SK-MEL-5 (cell line): ENCODE results near the gene NRG3. TPM values are rescaled to one million over a fixed set of nuclear protein-coding genes. Genes with fewer than 3 reads are reported as not detected.
"Not testable (repeated sequence)": the region's sequence is repeated elsewhere in the genome, so short reads cannot be mapped to it uniquely, and the experiment has no call there.

Experiments
- DNase-seq: peaks from one replicate; pipeline ENCODE4 v3.0.0-alpha.2; 2016; ENCODE audit warnings: low read depth, low spot score
- in situ Hi-C: cut with HindIII; loops from 2 replicates; pipeline ENCODE4 v1.10.0; 2016; ENCODE audit warnings: low sequenced_read_pairs, high pct_unique_total_duplicates, low pct_unique_long_range_greater_than_20kb
- total RNA-seq: library from RNA; depleted of rRNA; stranded (reverse); fragments of >200 nt; shearing (Covaris generic); gene quantifications from 2 replicates; pipeline ENCODE4 v1.2.3, GENCODE V29; 2014

Gene NRG3
- total RNA-seq, 1 experiment from 2014 or later: 4.6 TPM

DNA sequence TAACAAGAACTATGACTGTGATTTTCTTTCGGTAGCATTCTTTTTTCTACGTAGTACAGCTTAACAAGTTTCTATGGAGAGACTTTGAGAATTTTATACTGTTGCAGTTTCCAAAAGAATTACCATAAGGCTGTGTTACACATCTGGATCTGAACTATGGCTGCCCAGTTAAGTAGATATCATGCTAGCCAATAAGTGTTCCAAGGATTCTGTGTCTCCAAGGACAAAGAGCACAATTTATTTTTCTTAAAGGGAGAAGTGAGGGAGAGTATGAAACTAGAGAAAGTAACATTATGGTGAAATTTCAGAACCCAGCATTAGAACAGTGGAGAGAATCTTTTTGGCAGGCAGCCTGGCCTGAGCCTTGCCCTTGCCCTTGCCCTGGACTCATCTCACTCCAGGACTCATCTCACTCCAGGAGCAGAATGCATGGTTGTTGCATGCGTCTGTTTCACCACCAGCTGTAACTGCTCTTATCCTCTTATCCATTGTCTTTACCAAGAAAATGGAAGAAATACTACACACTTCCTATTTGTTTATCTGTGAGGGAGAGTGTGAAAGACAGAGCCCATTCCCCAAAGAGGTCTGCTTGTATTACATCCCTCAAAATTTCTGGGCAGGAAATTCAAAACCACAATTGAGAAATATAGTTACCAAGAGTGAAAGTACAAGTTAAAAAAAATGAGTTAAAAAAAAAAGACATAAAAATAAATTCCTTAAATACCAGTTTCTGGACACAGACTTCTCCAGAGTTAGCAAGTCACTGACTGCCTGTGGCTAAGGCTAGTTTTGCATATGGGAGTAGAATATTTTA, 1067.5 kb downstream of the NRG3 start:
- no peak for DNase-seq
- in situ Hi-C loops: no loop called here

DNA sequence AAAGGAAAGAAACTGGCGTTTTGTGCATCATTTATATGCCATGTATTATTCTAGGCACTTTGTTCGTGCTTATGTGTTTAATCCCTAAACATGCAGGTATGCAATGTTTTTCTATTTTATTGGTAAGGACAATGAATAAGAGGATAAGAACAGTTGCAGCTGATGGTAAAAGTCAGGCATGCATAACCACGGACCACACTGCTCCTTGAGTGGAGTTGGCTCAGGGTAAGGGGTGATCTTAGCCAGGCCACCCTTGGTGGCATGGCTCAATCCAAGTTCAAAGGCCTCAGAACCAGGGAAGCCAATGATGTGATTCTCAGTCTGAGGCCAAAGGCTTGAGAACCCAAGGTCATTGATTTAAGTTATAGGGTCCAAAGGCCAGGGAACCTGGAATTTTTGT, 1068.1 kb downstream of the NRG3 start:
- in situ Hi-C loops: no loop called here

DNA sequence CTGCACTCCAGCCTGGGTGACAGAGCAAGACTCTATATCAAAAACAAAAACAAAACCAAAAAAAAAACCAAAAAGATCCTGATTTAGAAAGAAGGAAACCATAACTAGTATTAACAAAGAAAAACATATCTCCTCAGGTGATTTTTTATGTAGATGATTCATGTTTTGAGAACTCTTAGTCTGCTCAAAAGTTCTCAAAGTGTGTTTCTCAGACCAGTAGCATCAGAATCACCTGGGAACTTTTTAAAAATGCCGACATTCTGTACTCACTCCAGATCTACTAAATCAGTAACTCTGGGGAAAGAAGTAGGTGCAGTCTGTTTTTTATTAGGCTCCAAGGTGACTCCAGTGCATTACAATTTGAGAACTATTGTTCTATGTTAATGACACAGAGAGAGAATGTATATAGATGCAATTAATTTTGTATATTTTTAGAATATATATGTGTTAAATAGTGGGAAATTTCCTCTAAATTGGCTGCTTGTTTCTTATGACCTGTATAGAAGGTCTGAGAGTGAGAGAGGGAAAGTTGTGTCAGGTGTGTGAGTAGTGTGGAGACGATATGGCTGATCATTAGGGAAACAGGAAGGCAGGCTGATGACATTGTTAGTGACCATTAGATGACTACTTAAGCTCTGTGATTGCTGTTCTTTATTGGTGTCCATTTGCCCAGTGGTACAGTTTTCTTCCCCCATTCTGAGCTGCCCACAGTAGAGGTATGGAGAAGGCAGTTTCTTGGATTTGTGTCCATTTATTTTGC, 1075.0 kb downstream of the NRG3 start:
- no peak for DNase-seq
- in situ Hi-C loops: no loop called here

More for the DNA sequence above, 1068.1 kb downstream of the NRG3 start:
- DNase-seq: no peak

DNA sequence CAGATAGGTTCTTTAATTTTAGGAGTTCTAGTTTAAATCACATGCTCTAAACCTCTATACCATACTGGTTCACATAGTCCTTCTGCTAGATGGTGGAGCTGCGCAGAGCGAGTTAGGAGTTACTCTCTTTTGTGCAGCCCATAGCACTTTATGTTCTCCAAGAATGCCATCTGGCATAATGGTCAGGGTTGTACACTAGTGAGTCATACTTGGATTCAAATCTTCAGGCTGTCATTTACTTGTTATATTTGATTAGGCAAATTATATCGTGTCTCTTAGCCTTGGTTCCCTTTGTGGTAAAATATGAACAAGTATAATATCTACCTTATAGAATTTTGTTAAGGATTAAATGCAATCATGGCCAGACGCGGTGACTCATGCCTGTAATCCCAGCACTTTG, 1078.3 kb downstream of the NRG3 start:
- in situ Hi-C loops: no loop called here
- DNase-seq: no peak

DNA sequence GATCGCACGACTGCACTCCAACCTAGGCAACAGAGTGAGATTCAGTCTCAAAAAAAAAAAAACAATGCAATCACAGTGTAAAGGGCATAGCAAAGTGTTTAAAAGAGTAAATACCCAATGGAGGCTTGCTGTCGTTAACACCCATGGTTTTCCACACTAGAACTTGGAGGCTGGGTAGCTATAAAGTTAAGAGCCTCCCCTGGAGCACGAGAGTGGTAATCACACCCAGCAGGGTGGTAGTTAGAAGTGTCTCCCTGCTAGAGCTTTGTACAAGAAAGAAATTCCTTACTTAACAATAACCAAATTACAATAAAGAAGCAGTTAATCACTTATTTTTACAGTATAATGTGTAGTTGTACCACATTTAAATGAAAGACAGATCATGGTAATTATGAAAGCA, 1078.9 kb downstream of the NRG3 start:
- in situ Hi-C loops: no loop called here
- DNase-seq: peak; percentile 4

DNA sequence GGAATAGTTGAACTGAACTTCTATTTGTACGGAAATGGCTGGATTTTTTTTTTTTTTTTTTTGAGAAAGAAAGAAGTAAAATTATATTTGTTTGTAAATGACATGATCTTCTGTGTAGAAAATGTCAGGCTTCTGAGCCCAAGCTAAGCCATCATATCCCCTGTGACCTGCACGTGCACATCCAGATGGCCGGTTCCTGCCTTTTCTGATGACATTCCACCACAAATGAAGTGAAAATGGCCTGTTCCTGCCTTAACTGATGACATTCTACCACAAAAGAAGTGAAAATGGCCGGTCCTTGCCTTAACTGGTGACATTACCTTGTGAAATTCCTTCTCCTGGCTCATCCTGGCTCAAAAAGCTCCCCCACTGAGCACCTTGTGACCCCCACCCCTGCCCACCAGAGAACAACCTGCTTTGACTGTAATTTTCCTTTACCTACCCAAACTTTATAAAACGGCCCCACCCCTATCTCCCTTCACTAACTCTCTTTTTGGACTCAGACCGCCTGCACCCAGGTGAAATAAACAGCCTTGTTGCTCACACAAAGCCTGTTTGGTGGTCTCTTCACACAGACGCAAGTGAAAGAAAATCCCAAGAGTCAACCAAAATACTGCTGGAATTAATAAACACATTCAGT, 1085.5 kb downstream of the NRG3 start:
- in situ Hi-C loops, DNase-seq: not testable (repeated sequence)

DNA sequence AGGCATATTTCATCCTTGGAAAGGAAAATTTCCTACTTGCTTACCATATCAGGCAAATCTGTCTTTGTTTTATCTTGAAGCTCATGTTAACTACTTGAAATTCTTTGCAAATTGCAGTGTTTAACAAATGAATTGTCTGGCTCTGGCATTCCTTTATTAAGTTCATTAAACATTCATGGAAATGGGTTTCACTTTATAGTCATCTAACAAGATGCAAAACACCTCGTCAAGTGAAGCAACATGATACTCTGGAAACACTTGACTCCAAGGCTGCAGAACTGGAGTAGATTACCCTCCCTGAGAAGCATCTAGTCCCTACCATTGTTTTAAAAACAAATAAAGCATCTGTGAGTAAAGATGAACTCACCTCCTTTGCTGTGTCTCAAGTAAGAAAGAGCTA, 1086.9 kb downstream of the NRG3 start:
- in situ Hi-C loops: no loop called here
- DNase-seq: no peak

DNA sequence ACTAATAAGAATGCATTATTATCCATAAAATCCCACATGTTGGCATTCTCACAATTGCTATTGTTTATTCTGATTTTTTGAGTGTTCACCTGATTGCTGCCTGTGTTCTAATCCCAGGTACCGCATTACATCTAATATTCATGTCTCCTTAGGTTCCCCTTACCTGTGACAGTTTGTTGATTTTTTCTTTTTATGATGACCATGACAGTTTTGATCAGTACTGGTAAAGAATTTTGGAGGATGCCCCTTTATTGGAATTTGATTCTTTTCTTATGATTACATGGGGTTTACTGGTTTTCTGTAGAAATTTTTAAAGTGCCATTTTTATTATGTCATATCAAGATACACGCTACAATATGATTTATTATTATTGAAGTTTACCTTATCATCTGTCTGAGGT, 1091.1 kb downstream of the NRG3 start:
- in situ Hi-C loops: no loop called here
- no peak for DNase-seq

DNA sequence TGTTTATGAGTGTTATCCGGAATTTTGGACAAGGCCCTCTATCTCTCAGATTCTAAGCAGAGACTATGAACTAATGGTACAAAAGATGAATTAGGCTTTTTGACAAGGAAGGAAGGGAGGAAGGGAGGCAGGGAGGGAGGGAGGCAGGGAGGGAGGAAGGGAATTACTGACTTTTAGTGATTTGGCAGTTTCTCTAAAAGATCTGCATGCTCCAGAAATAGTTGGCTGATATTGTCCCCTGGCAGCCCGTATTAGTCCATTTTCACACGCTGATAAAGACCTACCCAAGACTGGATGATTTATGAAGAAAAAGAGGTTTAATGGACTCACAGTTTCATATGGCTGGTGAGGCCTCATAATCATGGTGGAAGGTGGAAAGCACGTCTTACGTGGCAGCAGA, 1093.5 kb downstream of the NRG3 start:
- DNase-seq: no peak
- in situ Hi-C loops: no loop called here

DNA sequence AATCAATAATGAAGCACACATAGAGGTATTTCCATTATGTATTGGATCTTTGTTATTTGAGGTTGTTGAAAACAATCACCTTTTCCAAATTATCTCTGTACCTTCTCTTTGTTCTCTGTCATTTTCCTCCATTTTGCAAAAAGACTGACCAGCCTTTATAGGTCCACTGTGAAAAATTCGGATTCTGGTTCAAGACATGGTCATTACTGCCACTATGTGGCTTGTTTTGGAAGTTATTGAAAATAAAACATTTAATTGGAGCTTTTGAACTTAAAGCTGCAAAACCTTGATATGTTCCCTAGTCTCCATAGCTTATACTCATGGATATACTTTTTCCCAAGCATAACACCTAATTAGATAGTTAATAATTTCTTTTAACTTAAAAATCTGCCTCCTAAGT, 1094.4 kb downstream of the NRG3 start:
- DNase-seq: peak; percentile 50
- in situ Hi-C loops: no loop called here

DNA sequence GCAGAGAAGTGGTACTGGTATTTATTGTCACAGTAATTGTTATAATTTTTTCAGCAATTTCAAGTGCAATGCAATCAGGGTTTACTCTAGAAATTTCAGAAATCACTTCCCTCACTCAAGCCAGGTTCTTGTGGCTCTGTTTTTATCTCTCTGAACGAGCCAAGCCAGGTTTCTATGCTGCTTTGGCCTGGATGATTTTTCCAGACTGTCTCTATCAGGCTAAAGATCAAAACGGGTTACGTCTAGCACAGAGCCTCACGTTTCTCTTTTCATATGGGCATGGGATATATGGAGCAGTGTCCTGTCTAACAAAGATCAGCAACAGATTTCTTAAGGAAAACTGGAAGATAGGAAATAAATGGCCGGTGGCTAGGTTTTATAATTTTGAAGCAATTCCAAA, 1105.3 kb downstream of the NRG3 start:
- in situ Hi-C loops: no loop called here
- no peak for DNase-seq

DNA sequence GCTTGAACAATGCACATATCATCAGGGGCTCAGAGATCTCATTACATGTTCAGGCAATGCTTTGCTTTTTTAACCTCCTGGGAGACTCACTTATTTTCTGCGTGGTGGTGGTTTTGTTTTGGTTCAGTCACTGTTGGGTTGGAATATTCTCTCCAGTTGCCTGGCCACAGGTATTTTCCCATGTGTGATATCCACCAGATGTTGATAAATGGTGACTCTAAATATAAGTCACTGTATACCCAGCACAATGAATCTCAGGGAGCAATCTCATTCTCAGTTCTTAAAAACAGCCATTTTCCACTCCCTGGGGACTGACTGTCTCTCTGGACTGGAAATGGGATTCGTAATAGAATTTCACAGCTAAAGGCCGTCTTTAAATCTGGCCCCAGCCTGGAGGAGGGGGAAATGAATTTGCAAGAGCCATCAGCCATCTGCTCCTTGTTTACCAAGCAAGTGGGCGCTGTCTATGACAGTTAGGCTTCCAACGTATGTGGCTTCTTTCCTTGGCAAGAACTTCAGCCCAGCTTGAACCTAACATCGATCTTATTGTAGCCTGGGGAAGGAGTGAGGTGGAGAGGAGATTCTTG, 1106.2 kb downstream of the NRG3 start:
- in situ Hi-C loops: no loop called here
- DNase-seq: no peak

DNA sequence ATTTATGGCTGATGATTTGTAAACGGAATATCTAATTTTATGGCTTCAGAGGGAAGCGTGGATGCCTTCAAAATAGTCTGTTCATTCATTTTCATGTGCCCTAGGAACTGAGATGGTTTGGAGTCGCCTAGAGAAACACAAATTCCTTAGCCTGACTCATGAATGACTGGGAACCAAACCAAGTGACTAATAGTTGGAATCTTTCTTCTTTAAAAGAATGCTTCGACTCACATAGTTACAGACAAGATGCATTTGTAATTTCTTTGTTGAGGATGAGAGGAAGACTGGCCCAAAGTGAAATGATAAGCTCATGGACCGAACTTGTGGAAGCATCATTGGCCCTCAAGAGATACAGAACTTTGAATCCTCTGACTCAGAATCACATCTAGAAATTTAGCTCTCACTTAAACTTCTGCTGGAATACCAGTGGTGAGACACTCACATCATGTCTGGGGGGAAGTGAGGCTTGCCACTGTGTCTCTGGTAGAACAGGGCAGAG, 1107.2 kb downstream of the NRG3 start:
- DNase-seq: peak; percentile 34
- in situ Hi-C loops: no loop called here

DNA sequence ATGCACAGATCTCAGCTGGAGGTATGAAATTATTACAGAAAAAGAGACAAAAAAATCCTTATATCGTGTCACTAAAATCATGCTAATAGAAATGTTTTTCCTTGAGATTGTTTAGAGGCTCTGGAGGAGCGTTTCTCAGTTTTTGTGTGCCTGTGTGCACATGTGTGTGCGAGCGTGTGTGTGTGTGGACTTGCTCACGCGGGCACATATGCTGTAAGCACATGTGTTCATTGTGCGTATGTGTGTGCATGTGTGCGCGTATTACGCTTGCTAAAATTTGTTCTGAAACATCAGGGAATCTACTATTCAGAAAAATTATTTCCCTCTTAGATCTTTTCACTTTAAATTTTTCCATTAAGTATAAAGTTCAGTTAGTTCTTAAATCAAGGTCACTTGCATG, 1111.2 kb downstream of the NRG3 start:
- no peak for DNase-seq
- in situ Hi-C loops: no loop called here

DNA sequence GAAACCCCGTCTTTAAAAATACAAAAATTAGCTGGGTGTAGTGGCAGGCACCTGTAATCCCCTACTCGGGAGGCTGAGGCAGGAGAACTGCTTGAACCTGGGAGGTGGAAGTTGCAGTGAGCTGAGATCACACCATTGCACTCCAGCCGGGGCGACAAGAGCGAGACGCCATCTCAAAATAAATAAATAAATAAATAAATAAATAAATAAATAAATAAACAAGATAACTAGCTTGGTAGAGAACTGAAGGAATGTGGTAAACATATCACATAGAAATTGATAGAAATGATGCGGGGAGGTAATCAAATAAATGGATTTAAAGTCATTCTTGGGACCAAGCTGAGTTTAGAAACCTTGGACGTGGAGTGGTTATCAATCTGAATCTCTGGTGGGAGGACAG, 1131.5 kb downstream of the NRG3 start:
- in situ Hi-C loops, DNase-seq: not testable (repeated sequence)

DNA sequence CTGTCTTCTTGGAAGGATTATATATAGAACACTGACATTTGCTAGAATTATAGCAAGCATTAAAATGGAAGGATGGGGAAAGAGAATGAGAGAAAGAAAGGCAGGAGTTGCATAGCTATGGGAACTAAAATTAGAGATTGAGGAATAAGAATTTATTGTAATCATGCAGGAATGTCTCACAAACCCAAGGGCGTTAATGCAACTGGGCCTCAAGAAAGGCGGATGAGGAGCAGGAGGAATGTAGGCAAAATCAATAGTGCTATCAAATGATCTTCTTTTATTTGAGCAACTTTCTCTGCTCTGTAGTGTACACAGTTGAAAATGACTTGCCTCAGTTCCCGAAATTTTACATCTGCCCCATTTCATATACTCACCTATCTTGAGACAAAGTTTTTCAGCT, 1132.5 kb downstream of the NRG3 start:
- no peak for DNase-seq
- in situ Hi-C loops: no loop called here

DNA sequence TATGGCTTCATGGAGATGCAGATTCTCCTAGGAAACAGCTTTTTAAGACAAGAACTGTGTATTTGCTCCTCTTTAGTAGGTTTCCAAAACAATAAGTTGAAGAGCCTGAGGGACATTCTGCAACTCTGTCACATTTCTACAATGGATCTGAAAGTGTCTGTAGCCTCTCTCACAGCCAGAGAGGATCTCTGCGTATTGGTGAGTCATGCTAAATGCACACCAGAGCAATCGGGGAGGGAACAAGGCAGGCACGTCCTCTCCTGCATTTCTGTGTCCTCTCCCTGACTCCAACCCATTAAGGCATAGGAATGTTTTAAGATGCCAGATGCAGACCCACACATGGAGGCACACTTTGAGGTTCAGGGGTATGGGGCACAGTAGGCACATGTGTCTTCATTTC, 1137.9 kb downstream of the NRG3 start:
- no peak for DNase-seq
- in situ Hi-C loops: no loop called here
